ENCODE measurements around the gene DSTYK. TPM values are rescaled to one million over a fixed set of nuclear protein-coding genes. Genes with fewer than 3 reads are reported as not detected.
A peak's percentile ranks its signal among the peaks of the same experiment; 100 is the strongest.

The DSTYK gene
- total RNA-seq, 4 donors from 2014 or later = 15.1 to 18.7 (median 16.2) TPM

GRCh38 chr1:205152505-205152904 is 59.0 kb downstream of the DSTYK start:
- Histone ChIP-seq H3K4me1 (no peaks in the 10 kb centered on the region), H3K9me3 (no peaks in the 10 kb centered on the region), H3K27ac (no peak overlapping the region), H3K4me3 (no peak overlapping the region), H3K36me3 (peaks cover 0 to 94% of the 10 kb centered on the region in 2 donors), H3K27me3 (no peaks in the 10 kb centered on the region)
- WGBS, 2 donors (ENCODE audit: low coverage in 1 of 2) = 91 to 100% methylated on average over 4 of the region's 4 CpGs
- TF ChIP-seq POLR2AphosphoS5 (IDR thresholded peaks at IDR 0.05) = no peak
- no peak for TF ChIP-seq POLR2A (IDR thresholded peaks at IDR 0.05)
- no peak for TF ChIP-seq CTCF (IDR thresholded peaks at IDR 0.05)
- no peak for ATAC-seq

GRCh38 chr1:205150651-205151428 is 60.7 kb downstream of the DSTYK start:
- no peaks in the 10 kb centered on the region for H3K9me3 ChIP-seq
- no peak for ATAC-seq
- peaks cover 0 to 92% of the 10 kb centered on the region in 2 donors for H3K36me3 ChIP-seq
- TF ChIP-seq POLR2A (IDR thresholded peaks at IDR 0.05) (no peak), EP300 (IDR thresholded peaks at IDR 0.05) (no peak), POLR2AphosphoS5 (IDR thresholded peaks at IDR 0.05) (no peak), CTCF (IDR thresholded peaks at IDR 0.05) (no peak)
- no peak overlapping the region for H3K4me3 ChIP-seq
- no peak overlapping the region for H3K27ac ChIP-seq
- H3K27me3 ChIP-seq = no peaks in the 10 kb centered on the region
- WGBS, 2 donors (ENCODE audit: low coverage in 1 of 2) = 76 to 83% methylated on average over 3 to 4 of the region's 5 CpGs
- H3K4me1 ChIP-seq = no peaks in the 10 kb centered on the region

- Histone ChIP-seq H3K9me3 (no peaks in the 10 kb centered on the region), H3K4me1 (peaks cover 0 to 18% (median 2%) of the 10 kb centered on the region in 3 donors), H3K27ac (no peak overlapping the region), H3K27me3 (no peaks in the 10 kb centered on the region), H3K4me3 (no peak overlapping the region), H3K36me3 (peaks cover 0 to 60% of the 10 kb centered on the region in 2 donors)
- no peak for ATAC-seq
- TF ChIP-seq EP300 (IDR thresholded peaks at IDR 0.05) (no peak), POLR2A (IDR thresholded peaks at IDR 0.05) (no peak), POLR2AphosphoS5 (IDR thresholded peaks at IDR 0.05) (no peak), CTCF (IDR thresholded peaks at IDR 0.05) (no peak)
- WGBS, 2 donors (ENCODE audit: low coverage in 1 of 2) = 50 to 60% methylated on average over 4 of the region's 6 CpGs
Observed at GRCh38 chr1:205147191-205147835, 64.2 kb downstream of the DSTYK start.

GRCh38 chr1:205144751-205145150 is 66.8 kb downstream of the DSTYK start:
- H3K4me3 ChIP-seq = no peak overlapping the region
- no peaks in the 10 kb centered on the region for H3K27me3 ChIP-seq
- peaks cover 0 to 28% (median 5%) of the 10 kb centered on the region in 3 donors for H3K4me1 ChIP-seq
- peaks cover 0 to 39% of the 10 kb centered on the region in 2 donors for H3K36me3 ChIP-seq
- TF ChIP-seq CTCF (IDR thresholded peaks at IDR 0.05) = no peak
- no peak for TF ChIP-seq POLR2AphosphoS5 (IDR thresholded peaks at IDR 0.05)
- H3K27ac ChIP-seq = peak overlapping the region; percentile 13 to 63 (median 55)
- 0 to 17% methylated on average over 1 of the region's 1 CpG for WGBS, 2 donors (ENCODE audit: low coverage in 1 of 2)
- ATAC-seq = peak; percentile 41
- no peaks in the 10 kb centered on the region for H3K9me3 ChIP-seq
